Lower lobe of right lung (tissue), 2 donors: ENCODE results near the gene RALGPS1. TPM values are rescaled to one million over a fixed set of nuclear protein-coding genes. Genes with fewer than 3 reads are reported as not detected.

Experiments
- ATAC-seq, 2 donors: fragments of 200-7000 bp; cut with Tn5 transposase; one replicate each; pipeline ENCODE4 v1.9.1; 2020 to 2022; ENCODE audit warnings: mild to moderate bottlenecking in 2 of 2, moderate library complexity in 2 of 2
- DNase-seq: peaks from one replicate; pipeline ENCODE4 v3.0.0-alpha.2; 2020
- H3K27ac ChIP-seq: fragments of 200-600 bp; one replicate; pipeline ENCODE4 v1.8.0; 2022
- H3K27me3 ChIP-seq: fragments of 200-600 bp; one replicate; pipeline ENCODE4 v1.8.0; 2022; ENCODE audit warnings: low read depth
- H3K36me3 ChIP-seq: fragments of 200-600 bp; one replicate; pipeline ENCODE4 v1.8.0; 2022; ENCODE audit warnings: mild to moderate bottlenecking
- H3K4me1 ChIP-seq: fragments of 200-600 bp; one replicate; pipeline ENCODE4 v1.8.0; 2022
- H3K4me3 ChIP-seq: fragments of 200-600 bp; one replicate; pipeline ENCODE4 v1.8.0; 2022; ENCODE audit warnings: mild to moderate bottlenecking
- H3K9me3 ChIP-seq: fragments of 200-600 bp; one replicate; pipeline ENCODE4 v1.8.0; 2022
- intact Hi-C: fragments of 100-400 bp; cut with DNase I; formaldehyde crosslinking; loops from one replicate; pipeline ENCODE4 v1.11.0; 2022
- total RNA-seq: library from RNA; stranded (reverse); fragmentation: NEBNext Ultra II Directional; extraction: Animal tissue kit (Norgen Biotek cat#: 25700); gene quantifications from one replicate; pipeline ENCODE4 v1.2.1, GENCODE V29; 2021
- TF ChIP-seq, protein P1 (sequence below): fragments of 200-600 bp; IDR thresholded peaks from one replicate; pipeline ENCODE4 v1.8.0; 2022; ENCODE audit warnings: antibody characterized with exemption, mild to moderate bottlenecking
- donor health status: DM: no; HTN: yes; CAD: no; lungs with severe emphysema.

Gene RALGPS1
- total RNA-seq, 1 donor from 2014 or later: 17.6 TPM

DNA sequence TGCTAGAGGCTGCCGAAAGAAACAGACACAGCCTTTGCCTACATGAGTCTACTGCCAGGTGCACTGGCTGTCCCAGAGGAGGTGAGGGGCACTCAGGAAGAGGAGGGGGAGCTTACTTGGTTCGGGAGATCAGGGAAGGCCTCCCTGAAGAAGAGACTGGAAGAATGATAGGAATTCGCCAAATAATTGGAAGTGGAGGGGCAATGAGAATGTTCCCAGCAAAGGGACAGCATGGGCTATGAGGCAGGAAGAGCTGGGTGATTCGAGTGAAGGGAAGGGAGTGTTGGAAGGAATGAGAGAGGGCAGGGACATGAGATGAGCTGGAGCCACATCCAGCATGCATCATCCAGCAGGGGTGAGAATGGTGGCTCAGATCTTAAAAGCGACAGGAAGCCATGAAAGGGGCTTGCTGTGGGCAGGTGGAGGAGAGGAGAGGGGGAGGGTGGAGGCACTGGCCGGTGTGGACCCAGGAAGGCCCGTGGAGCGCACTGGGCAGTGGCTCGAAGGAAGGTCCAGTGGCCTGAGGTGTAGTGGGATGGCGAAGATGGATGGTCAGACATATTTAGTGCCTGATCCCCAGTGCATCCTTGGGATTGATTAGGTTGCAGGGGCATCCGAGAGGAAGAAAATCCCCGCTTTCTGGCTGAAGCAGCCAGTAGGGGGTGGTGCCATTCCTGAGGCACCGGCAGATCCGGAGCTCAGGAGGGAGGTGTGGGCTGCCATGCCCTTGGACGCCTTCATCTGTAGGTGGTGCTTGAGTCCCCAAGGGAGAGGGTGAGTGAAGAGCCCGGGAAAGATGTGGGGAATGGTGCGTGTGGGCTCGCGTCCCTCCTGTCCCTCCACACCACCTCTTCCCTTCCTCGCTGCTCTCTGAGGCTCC is 296.5 kb downstream of the RALGPS1 start:
- no peaks in the 10 kb centered on the region for H3K27me3 ChIP-seq
- no peak for ATAC-seq
- no peak for DNase-seq
- no peak overlapping the region for H3K27ac ChIP-seq
- TF ChIP-seq, protein P1, sequence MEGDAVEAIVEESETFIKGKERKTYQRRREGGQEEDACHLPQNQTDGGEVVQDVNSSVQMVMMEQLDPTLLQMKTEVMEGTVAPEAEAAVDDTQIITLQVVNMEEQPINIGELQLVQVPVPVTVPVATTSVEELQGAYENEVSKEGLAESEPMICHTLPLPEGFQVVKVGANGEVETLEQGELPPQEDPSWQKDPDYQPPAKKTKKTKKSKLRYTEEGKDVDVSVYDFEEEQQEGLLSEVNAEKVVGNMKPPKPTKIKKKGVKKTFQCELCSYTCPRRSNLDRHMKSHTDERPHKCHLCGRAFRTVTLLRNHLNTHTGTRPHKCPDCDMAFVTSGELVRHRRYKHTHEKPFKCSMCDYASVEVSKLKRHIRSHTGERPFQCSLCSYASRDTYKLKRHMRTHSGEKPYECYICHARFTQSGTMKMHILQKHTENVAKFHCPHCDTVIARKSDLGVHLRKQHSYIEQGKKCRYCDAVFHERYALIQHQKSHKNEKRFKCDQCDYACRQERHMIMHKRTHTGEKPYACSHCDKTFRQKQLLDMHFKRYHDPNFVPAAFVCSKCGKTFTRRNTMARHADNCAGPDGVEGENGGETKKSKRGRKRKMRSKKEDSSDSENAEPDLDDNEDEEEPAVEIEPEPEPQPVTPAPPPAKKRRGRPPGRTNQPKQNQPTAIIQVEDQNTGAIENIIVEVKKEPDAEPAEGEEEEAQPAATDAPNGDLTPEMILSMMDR: no peak
- H3K36me3 ChIP-seq: no peaks in the 10 kb centered on the region
- no peaks in the 10 kb centered on the region for H3K9me3 ChIP-seq
- peaks cover 5% of the 10 kb centered on the region for H3K4me1 ChIP-seq
- intact Hi-C loops: no loop called here
- H3K4me3 ChIP-seq: no peak overlapping the region

DNA sequence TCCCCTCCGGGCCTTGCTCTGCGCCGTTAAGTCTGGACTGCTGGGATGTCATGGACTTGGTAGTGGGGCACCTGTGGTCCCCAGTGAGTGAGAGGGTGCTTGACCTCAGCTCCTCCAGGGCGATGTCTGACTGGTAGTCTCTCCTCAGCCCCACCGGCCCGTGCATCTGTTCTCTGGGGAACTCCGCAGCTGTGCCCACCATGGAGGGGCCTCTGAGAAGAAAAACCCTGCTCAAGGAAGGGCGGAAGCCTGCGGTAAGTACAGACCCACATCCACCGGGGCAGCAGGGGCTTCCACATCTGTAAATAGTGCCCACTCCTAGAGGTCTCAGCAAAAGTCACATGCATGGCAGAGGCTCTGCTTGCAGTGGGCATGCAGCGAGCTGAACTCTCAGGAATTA is 297.4 kb downstream of the RALGPS1 start:
- H3K4me3 ChIP-seq: no peak overlapping the region
- ATAC-seq (no peak), DNase-seq (no peak)
- H3K27ac ChIP-seq: no peak overlapping the region
- TF ChIP-seq, protein P1: no peak
- H3K4me1 ChIP-seq: peaks cover 5% of the 10 kb centered on the region
- H3K9me3 ChIP-seq: no peaks in the 10 kb centered on the region
- no peaks in the 10 kb centered on the region for H3K36me3 ChIP-seq
- no peaks in the 10 kb centered on the region for H3K27me3 ChIP-seq
- intact Hi-C loops: no loop called here

DNA sequence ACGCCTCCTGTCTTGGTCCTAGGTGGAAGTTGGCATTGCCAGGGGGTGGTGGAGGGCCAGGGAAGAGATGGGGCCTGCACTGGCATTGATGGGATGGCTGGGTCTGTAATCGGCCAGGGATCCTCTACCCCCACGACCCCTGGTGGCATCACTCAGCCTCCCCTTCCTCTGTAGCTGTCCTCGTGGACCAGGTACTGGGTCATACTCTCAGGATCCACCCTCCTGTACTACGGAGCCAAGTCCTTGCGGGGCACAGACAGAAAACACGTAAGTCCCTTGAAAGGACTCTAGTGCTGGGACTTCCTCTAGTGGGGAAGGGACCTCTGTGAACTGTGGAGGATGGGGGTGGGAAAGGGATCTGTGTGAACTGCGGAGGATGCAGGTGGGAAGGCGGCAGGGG is 297.9 kb downstream of the RALGPS1 start:
- no peaks in the 10 kb centered on the region for H3K9me3 ChIP-seq
- no peak overlapping the region for H3K4me3 ChIP-seq
- ATAC-seq (no peak), DNase-seq (no peak)
- H3K4me1 ChIP-seq: peaks cover 5% of the 10 kb centered on the region
- no peak overlapping the region for H3K27ac ChIP-seq
- TF ChIP-seq, protein P1: no peak
- H3K27me3 ChIP-seq: no peaks in the 10 kb centered on the region
- H3K36me3 ChIP-seq: no peaks in the 10 kb centered on the region
- intact Hi-C loops: no loop called here

DNA sequence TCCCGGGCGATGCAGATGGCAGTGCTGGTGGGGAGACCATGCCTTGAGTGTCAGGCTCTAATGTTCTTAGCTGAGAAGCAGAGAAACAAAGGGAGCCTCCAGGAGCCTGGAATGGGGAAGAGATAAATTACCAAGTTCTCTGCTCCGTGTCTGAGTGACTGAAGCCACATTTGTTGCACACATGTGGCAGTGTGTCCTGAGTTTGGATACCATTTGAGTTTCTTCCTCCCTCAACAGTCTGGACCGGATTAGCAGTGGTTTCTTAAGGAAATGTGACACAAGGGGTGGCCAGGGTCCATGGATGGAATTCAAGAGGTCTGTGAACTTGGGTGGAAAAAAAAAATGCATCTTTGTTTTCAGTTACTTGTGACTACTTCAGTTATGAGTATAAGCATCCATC is 299.3 kb downstream of the RALGPS1 start:
- H3K4me1 ChIP-seq: peaks cover 5% of the 10 kb centered on the region
- TF ChIP-seq, protein P1: no peak
- H3K4me3 ChIP-seq: no peak overlapping the region
- no peak overlapping the region for H3K27ac ChIP-seq
- DNase-seq (no peak), ATAC-seq (no peak)
- intact Hi-C loops: no loop called here
- H3K36me3 ChIP-seq: no peaks in the 10 kb centered on the region
- no peaks in the 10 kb centered on the region for H3K27me3 ChIP-seq
- H3K9me3 ChIP-seq: no peaks in the 10 kb centered on the region

DNA sequence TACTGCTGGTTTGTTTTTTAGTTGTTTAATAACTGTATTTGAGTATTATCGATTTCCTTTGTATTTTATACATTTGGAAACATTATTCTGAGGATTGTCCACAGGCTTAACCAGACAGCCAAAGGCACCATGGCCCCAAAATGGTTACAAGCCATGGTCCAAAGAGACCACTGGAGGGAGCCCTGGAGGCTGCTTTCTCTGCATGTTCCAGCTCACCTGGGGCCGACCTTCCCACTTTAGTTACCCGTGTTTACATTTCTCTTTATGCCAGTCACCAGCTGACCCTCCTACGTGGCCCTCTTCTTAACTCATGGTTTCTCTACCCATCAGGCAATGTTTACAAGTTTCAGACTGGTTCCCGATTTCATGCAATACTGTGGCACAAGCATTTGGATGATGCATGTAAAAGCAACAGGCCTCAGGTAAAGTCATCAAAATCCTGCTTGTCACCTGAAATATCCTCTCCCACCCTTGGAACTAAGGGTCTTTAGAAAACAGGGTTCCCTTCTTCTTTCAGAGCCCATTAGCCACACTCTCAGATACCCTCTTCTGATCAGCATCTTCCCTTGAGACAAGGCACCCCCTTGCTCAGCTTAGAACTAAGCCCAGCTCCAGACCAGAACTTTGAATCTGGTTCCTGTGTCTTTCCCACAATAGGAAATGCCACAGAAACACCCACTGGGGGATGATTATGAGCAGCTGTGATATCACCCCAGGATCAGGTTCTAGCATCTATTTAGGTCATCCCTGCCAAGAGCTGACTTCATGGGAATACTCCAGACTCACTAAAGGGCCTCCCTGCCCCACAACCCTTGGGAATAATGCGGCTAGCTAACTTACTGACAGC is 300.1 kb downstream of the RALGPS1 start:
- H3K4me3 ChIP-seq: no peak overlapping the region
- no peaks in the 10 kb centered on the region for H3K9me3 ChIP-seq
- no peaks in the 10 kb centered on the region for H3K27me3 ChIP-seq
- ATAC-seq (peak; percentile 75 to 80), DNase-seq (peak; percentile 70)
- intact Hi-C loops: no loop called here
- no peak overlapping the region for H3K27ac ChIP-seq
- H3K36me3 ChIP-seq: no peaks in the 10 kb centered on the region
- H3K4me1 ChIP-seq: peaks cover 5% of the 10 kb centered on the region
- TF ChIP-seq, protein P1: peak; percentile 78
